ENCODE measurements around the gene NEDD4L.

The NEDD4L gene

GRCh38 chr18:58344080-58344670 is 300.1 kb downstream of the NEDD4L start:
- peaks cover 18% of the 10 kb centered on the region for H3K36me3 ChIP-seq (ENCODE audit: insufficient read depth, low read length)
- WGBS: 94% methylated on average over 2 of the region's 3 CpGs
- H3K9me3 ChIP-seq (ENCODE audit: insufficient read depth, low read depth, low read length): no peaks in the 10 kb centered on the region
- H3K27me3 ChIP-seq (ENCODE audit: insufficient read depth, low read length): no peaks in the 10 kb centered on the region
- peak overlapping the region; percentile 95 for H3K27ac ChIP-seq (ENCODE audit: low read depth, low read length)
- no peak overlapping the region for H3K9ac ChIP-seq (ENCODE audit: low read depth, low read length)
- H3K4me1 ChIP-seq (ENCODE audit: insufficient read depth, low read length): peaks cover 68% of the 10 kb centered on the region
- H3K4me3 ChIP-seq (ENCODE audit: low read length): no peak overlapping the region

DNA sequence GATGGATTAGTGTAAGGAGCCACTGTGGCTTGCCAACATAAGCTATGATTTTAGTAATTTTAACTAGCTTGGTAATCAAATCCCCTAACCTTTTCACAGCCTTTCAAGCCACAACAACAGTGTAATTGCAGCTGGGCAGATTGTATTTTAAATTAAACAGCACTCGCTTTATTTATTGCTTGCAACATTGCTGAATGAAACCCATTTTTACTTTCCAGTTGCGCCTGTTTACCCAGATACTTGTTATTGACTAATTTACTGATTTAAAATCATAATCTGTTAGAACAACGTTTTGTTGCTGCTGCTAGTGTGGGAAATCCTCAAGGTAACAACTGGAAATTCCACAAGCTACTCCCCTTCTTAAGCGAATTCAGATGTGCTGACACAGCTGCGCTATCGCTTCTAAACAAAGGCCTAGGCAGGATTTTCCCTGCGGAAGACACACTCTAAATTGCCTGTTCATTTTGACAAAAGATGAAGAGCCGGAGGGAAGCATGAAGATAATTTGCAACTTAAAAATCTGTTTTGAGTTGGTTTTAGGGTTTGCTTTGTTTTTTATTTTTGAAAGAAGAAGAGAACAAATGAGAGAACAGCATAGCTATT is 300.9 kb downstream of the NEDD4L start:
- H3K4me3 ChIP-seq (ENCODE audit: low read length): peak overlapping the region; percentile 18; the same call in 1 of the 2 replicates
- H3K4me1 ChIP-seq (ENCODE audit: insufficient read depth, low read length): peaks cover 60% of the 10 kb centered on the region
- H3K36me3 ChIP-seq (ENCODE audit: insufficient read depth, low read length): peaks cover 26% of the 10 kb centered on the region
- H3K9ac ChIP-seq (ENCODE audit: low read depth, low read length): peak overlapping the region; percentile 65
- WGBS: 59% methylated on average over 8 of the region's 8 CpGs
- no peaks in the 10 kb centered on the region for H3K9me3 ChIP-seq (ENCODE audit: insufficient read depth, low read depth, low read length)
- H3K27ac ChIP-seq (ENCODE audit: low read depth, low read length): peak overlapping the region; percentile 95
- no peaks in the 10 kb centered on the region for H3K27me3 ChIP-seq (ENCODE audit: insufficient read depth, low read length)

- Histone ChIP-seq H3K9me3 (ENCODE audit: insufficient read depth, low read depth, low read length) (no peaks in the 10 kb centered on the region), H3K27ac (ENCODE audit: low read depth, low read length) (peak overlapping the region; percentile 95; the same call in 1 of the 2 replicates), H3K9ac (ENCODE audit: low read depth, low read length) (0 out of 2 replicates have a peak overlapping the region, but pooled peaks have one; percentile 65), H3K27me3 (ENCODE audit: insufficient read depth, low read length) (no peaks in the 10 kb centered on the region), H3K4me1 (ENCODE audit: insufficient read depth, low read length) (peaks cover 56% of the 10 kb centered on the region), H3K36me3 (ENCODE audit: insufficient read depth, low read length) (peaks cover 35% of the 10 kb centered on the region), H3K4me3 (ENCODE audit: low read length) (no peak overlapping the region)
- WGBS: 75% methylated on average over 6 of the region's 6 CpGs
Observed at GRCh38 chr18:58345875-58346274, 301.8 kb downstream of the NEDD4L start.

DNA sequence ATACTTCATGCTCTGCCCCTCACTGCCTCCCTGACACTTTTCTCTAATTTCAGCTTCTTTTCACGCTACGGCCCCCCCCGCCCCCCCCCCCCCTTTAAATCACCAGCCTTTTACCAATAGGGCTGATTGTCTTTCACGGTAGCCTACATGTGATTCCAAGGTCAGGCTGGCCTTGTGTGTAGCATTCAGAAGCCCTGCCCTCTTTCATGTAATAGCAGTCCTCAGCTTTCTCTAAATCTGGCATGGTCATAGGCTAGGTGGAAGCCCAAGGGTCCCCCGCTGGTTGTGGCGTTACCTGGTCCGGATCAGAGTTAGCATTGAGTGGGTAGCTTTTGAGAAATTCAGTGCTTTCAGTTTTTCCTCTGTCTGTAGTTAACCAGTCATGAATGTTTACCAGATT is 303.1 kb downstream of the NEDD4L start:
- Histone ChIP-seq H3K27me3 (ENCODE audit: insufficient read depth, low read length) (no peaks in the 10 kb centered on the region), H3K27ac (ENCODE audit: low read depth, low read length) (no peak overlapping the region), H3K4me3 (ENCODE audit: low read length) (no peak overlapping the region), H3K4me1 (ENCODE audit: insufficient read depth, low read length) (peaks cover 44% of the 10 kb centered on the region), H3K36me3 (ENCODE audit: insufficient read depth, low read length) (peaks cover 44% of the 10 kb centered on the region), H3K9me3 (ENCODE audit: insufficient read depth, low read depth, low read length) (no peaks in the 10 kb centered on the region), H3K9ac (ENCODE audit: low read depth, low read length) (no peak overlapping the region)
- 84% methylated on average over 4 of the region's 7 CpGs for WGBS

DNA sequence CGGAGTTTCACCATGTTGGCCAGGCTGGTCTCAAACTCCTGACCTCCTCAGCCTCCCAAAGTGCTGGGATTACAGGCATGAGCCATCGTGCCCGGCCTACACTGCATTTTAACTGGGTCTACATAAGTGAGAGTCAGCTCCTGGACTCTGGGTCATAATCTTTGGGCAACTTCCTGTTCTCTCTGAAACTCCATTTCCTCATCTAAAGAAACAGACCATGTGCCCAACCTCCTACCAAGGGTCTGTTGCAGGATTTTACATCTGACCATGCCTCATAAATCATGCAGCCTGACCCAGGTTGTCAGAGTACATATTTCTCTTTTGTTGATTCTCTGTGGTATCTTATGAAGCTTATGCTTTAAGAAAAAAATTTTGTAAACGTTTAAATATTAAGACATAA is 304.5 kb downstream of the NEDD4L start:
- peaks cover 44% of the 10 kb centered on the region for H3K36me3 ChIP-seq (ENCODE audit: insufficient read depth, low read length)
- peaks cover 39% of the 10 kb centered on the region for H3K4me1 ChIP-seq (ENCODE audit: insufficient read depth, low read length)
- H3K9ac ChIP-seq (ENCODE audit: low read depth, low read length): no peak overlapping the region
- H3K27me3 ChIP-seq (ENCODE audit: insufficient read depth, low read length): no peaks in the 10 kb centered on the region
- H3K9me3 ChIP-seq (ENCODE audit: insufficient read depth, low read depth, low read length): no peaks in the 10 kb centered on the region
- no peak overlapping the region for H3K27ac ChIP-seq (ENCODE audit: low read depth, low read length)
- WGBS: 92% methylated on average over 4 of the region's 4 CpGs
- H3K4me3 ChIP-seq (ENCODE audit: low read length): no peak overlapping the region

- Histone ChIP-seq H3K4me1 (ENCODE audit: insufficient read depth, low read length) (peaks cover 36% of the 10 kb centered on the region), H3K36me3 (ENCODE audit: insufficient read depth, low read length) (peaks cover 48% of the 10 kb centered on the region), H3K27me3 (ENCODE audit: insufficient read depth, low read length) (no peaks in the 10 kb centered on the region), H3K27ac (ENCODE audit: low read depth, low read length) (no peak overlapping the region), H3K4me3 (ENCODE audit: low read length) (no peak overlapping the region), H3K9ac (ENCODE audit: low read depth, low read length) (no peak overlapping the region), H3K9me3 (ENCODE audit: insufficient read depth, low read depth, low read length) (no peaks in the 10 kb centered on the region)
- 81% methylated on average over 7 of the region's 7 CpGs for WGBS
Observed at GRCh38 chr18:58348951-58349350, 304.9 kb downstream of the NEDD4L start.

DNA sequence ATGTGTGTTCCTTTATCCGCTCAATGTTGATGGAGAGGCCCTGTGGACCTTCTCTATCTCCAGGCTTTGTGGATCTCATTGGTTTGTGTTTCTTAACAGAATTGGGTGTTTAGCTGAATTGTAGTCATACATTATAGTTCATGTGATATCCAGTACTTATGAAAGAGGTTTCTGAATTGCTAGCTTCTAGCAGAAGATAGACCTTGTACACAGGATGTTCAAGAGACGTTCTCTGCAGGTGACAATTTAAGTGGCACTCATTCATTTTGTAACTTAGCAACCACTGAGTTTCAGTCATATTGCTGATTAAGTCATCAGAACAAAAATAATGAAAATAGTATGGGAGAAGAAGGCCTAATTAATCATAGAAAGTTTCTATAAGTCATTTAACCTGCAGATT is 305.6 kb downstream of the NEDD4L start:
- Histone ChIP-seq H3K4me3 (ENCODE audit: low read length) (no peak overlapping the region), H3K36me3 (ENCODE audit: insufficient read depth, low read length) (peaks cover 50% of the 10 kb centered on the region), H3K9ac (ENCODE audit: low read depth, low read length) (no peak overlapping the region), H3K9me3 (ENCODE audit: insufficient read depth, low read depth, low read length) (no peaks in the 10 kb centered on the region), H3K27ac (ENCODE audit: low read depth, low read length) (no peak overlapping the region), H3K27me3 (ENCODE audit: insufficient read depth, low read length) (no peaks in the 10 kb centered on the region), H3K4me1 (ENCODE audit: insufficient read depth, low read length) (peaks cover 36% of the 10 kb centered on the region)
- 97% methylated on average over 2 of the region's 2 CpGs for WGBS

GRCh38 chr18:58350526-58350925 is 306.5 kb downstream of the NEDD4L start:
- Histone ChIP-seq H3K27me3 (ENCODE audit: insufficient read depth, low read length) (no peaks in the 10 kb centered on the region), H3K4me3 (ENCODE audit: low read length) (no peak overlapping the region), H3K36me3 (ENCODE audit: insufficient read depth, low read length) (peaks cover 50% of the 10 kb centered on the region), H3K27ac (ENCODE audit: low read depth, low read length) (no peak overlapping the region), H3K9me3 (ENCODE audit: insufficient read depth, low read depth, low read length) (no peaks in the 10 kb centered on the region), H3K4me1 (ENCODE audit: insufficient read depth, low read length) (peaks cover 34% of the 10 kb centered on the region), H3K9ac (ENCODE audit: low read depth, low read length) (no peak overlapping the region)
- WGBS: 96% methylated on average over 5 of the region's 5 CpGs

DNA sequence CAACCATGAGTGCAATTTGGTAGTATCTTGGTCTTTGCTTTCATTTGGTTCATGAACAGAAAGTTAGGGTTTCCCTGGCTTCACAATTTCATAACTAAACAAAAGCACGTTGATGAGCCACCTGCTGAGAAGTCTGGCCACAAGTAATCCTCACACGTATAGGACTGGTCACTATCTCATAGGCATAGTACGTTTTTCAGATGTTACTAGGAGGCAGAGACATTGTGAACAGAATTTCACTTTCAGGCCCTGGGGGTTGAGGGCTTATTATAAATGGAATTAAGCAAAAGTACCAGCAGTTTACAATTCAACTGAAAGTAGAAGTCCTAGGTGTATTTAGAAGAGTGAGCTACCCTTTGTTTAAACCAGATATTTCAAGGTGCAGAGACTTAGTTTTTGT is 307.8 kb downstream of the NEDD4L start:
- Histone ChIP-seq H3K9ac (ENCODE audit: low read depth, low read length) (no peak overlapping the region), H3K27ac (ENCODE audit: low read depth, low read length) (no peak overlapping the region), H3K4me3 (ENCODE audit: low read length) (no peak overlapping the region), H3K9me3 (ENCODE audit: insufficient read depth, low read depth, low read length) (no peaks in the 10 kb centered on the region), H3K4me1 (ENCODE audit: insufficient read depth, low read length) (peaks cover 23% of the 10 kb centered on the region), H3K36me3 (ENCODE audit: insufficient read depth, low read length) (peaks cover 55% of the 10 kb centered on the region), H3K27me3 (ENCODE audit: insufficient read depth, low read length) (no peaks in the 10 kb centered on the region)
- WGBS: 88% methylated on average over 3 of the region's 3 CpGs

DNA sequence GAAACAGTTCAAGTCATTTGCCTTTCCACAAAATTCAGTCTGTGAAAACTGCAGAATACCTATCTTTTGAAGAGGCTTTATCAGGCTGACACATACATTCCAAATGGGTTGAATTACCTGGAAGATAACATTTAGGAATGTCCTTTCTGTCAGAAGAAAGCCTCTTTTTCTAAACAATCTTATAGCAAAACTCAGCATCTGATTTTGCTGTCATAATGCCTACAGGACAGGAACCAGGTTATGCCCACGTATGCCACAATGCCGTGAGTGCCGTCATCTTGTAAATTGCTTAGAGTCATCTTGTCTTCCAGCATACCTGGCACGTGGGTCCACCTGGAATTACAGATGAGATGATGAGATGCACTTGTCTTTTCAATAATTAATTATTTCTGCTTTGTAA is 309.6 kb downstream of the NEDD4L start:
- no peak overlapping the region for H3K27ac ChIP-seq (ENCODE audit: low read depth, low read length)
- H3K9me3 ChIP-seq (ENCODE audit: insufficient read depth, low read depth, low read length): no peaks in the 10 kb centered on the region
- no peaks in the 10 kb centered on the region for H3K27me3 ChIP-seq (ENCODE audit: insufficient read depth, low read length)
- WGBS: 96% methylated on average over 4 of the region's 4 CpGs
- peaks cover 20% of the 10 kb centered on the region for H3K4me1 ChIP-seq (ENCODE audit: insufficient read depth, low read length)
- H3K36me3 ChIP-seq (ENCODE audit: insufficient read depth, low read length): peaks cover 71% of the 10 kb centered on the region
- no peak overlapping the region for H3K4me3 ChIP-seq (ENCODE audit: low read length)
- H3K9ac ChIP-seq (ENCODE audit: low read depth, low read length): no peak overlapping the region

DNA sequence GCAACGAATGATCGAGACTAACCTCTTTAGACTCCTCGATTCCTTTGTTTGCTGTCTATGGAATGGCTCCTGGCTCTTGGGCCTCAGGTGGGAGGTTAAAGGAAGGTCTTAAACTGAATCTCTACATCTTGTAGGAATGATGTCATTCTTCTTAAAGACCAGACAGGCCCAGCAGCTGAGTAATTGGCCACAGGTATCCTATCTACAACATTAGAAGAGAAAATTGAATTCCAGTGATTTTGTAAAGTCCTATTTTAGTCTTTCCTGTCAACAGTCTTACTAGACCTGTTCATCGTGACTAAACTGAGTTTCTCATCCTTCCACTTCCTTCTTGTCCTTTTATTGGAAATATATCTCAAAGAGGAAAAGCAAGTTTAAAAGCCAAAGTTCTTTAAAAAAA is 310.0 kb downstream of the NEDD4L start:
- Histone ChIP-seq H3K4me3 (ENCODE audit: low read length) (no peak overlapping the region), H3K27ac (ENCODE audit: low read depth, low read length) (no peak overlapping the region), H3K4me1 (ENCODE audit: insufficient read depth, low read length) (peaks cover 25% of the 10 kb centered on the region), H3K9me3 (ENCODE audit: insufficient read depth, low read depth, low read length) (no peaks in the 10 kb centered on the region), H3K27me3 (ENCODE audit: insufficient read depth, low read length) (no peaks in the 10 kb centered on the region), H3K36me3 (ENCODE audit: insufficient read depth, low read length) (peaks cover 67% of the 10 kb centered on the region), H3K9ac (ENCODE audit: low read depth, low read length) (no peak overlapping the region)
- WGBS: 94% methylated on average over 4 of the region's 4 CpGs
